HepG2 (cell line): Measurements from ENCODE around the gene SLC9A9. TPM values are rescaled to one million over a fixed set of nuclear protein-coding genes. Genes with fewer than 3 reads are reported as not detected.

Source experiments
- ATAC-seq: fragments of 200-7000 bp; cut with Tn5 transposase; 3 replicates; pipeline ENCODE4 v1.9.1; 2020; ENCODE audit warnings: mild to moderate bottlenecking, moderate library complexity
- BruUV-seq: library from RNA; stranded (reverse); fragments of 400-500 nt; replicated peaks from 2 replicates; lab custom pipeline; 2021; lab: Mats Ljungman, UMichigan
- CTCF ChIA-PET: fragments of 300-600 bp; formaldehyde crosslinking; extraction: SDS; loops from one replicate; lab custom pipeline; 2021; ENCODE audit warnings: low total read pairs, inconsistent platforms, low intra/inter-chr PET ratio; lab: Yijun Ruan, JAX
- POLR2A ChIA-PET: fragments of 350-600 bp; sonication (Branson Sonifier 250); formaldehyde crosslinking; loops from one replicate; lab custom pipeline; 2020; ENCODE audit warnings: antibody characterized with exemption, inconsistent platforms; lab: Yijun Ruan, JAX
- DNase-seq: peaks from one replicate; pipeline ENCODE4 v3.0.0-alpha.2; 2015; ENCODE audit warnings: low spot score
- FAIRE-seq: peaks from 3 replicates; lab custom pipeline; 2011; peaks lifted over from hg19 to GRCh38; lab: Jason Lieb, UNC
- H2AFZ ChIP-seq: one replicate; pipeline ENCODE4 v1.6.1; 2011; ENCODE audit warnings: low read length, inconsistent platforms
- H3K27ac ChIP-seq: fragments of 300-600 bp; 3 replicates; pipeline ENCODE4 v1.8.0; 2011; ENCODE audit warnings: mixed run types, mild to moderate bottlenecking, mixed read lengths, low read length, inconsistent platforms; ENCODE audit not compliant: insufficient read depth; ENCODE audit errors: extremely low read length
- H3K27me3 ChIP-seq, 2 experiments: fragments of 200-600 bp in 1 of 2; 2 replicates in 1 of 2; 3 replicates in 1 of 2; pipeline versions ENCODE4 v1.6.0 to v1.8.0; 2011; ENCODE audit warnings: low read length in 2 of 2, mild to moderate bottlenecking in 2 of 2, moderate library complexity in 2 of 2, inconsistent platforms in 1 of 2; ENCODE audit not compliant: insufficient read depth in 2 of 2, control insufficient read depth in 1 of 2
- H3K36me3 ChIP-seq, 2 experiments: fragments of 200-600 bp in 1 of 2; replicated peaks in 1 of 2; 2 replicates in 1 of 2; 3 replicates in 1 of 2; pipeline versions ENCODE4 v1.5.1 to v1.8.0; 2011; ENCODE audit warnings: low read length in 2 of 2, inconsistent platforms in 1 of 2; ENCODE audit not compliant: insufficient read depth in 2 of 2, control insufficient read depth in 1 of 2
- H3K4me1 ChIP-seq: 2 replicates; pipeline ENCODE4 v1.5.1; 2012; ENCODE audit warnings: low read length, inconsistent platforms; ENCODE audit not compliant: insufficient read depth
- H3K4me2 ChIP-seq: 2 replicates; pipeline ENCODE4 v1.6.0; 2011; ENCODE audit warnings: low read depth, low read length, inconsistent platforms
- H3K4me3 ChIP-seq, 3 experiments: fragments of 200-600 bp in 1 of 3; sonication (generic), shearing (Covaris generic) in 1 of 3; replicated peaks in 1 of 3; 2 replicates each; pipeline ENCODE4 v1.5.1; 2011 to 2016; ENCODE audit warnings: low read length in 3 of 3, inconsistent platforms in 2 of 3, low read depth in 2 of 3, mild to moderate bottlenecking in 2 of 3, control low read depth in 1 of 3, mixed read lengths in 1 of 3; ENCODE audit not compliant: insufficient read depth in 1 of 3
- H3K79me2 ChIP-seq: one replicate; pipeline ENCODE4 v1.6.1; 2011; ENCODE audit warnings: low read length, inconsistent platforms; ENCODE audit not compliant: insufficient read depth
- H3K9ac ChIP-seq: 2 replicates; pipeline ENCODE4 v1.6.0; 2011; ENCODE audit warnings: mild to moderate bottlenecking, low read depth, low read length, inconsistent platforms; ENCODE audit not compliant: insufficient read depth
- H3K9me3 ChIP-seq: 2 replicates; pipeline ENCODE4 v1.5.1; 2012; ENCODE audit warnings: mild to moderate bottlenecking, low read length
- H4K20me1 ChIP-seq: 2 replicates; pipeline ENCODE4 v1.6.0; 2011; ENCODE audit warnings: inconsistent platforms, mild to moderate bottlenecking, low read length, moderate library complexity; ENCODE audit not compliant: insufficient read depth
- CCDC6 ChIP-seq: sonication (generic); formaldehyde crosslinking; IDR thresholded peaks from 2 replicates; pipeline ENCODE4 v1.8.1; 2022; ENCODE audit warnings: mild to moderate bottlenecking, missing genetic modification reagents, moderate library complexity
- CHCHD3 ChIP-seq: sonication (generic); formaldehyde crosslinking; IDR thresholded peaks from 2 replicates; pipeline ENCODE4 v1.8.0; 2022; ENCODE audit warnings: mild to moderate bottlenecking, missing genetic modification reagents, moderate library complexity
- CREM ChIP-seq, 2 experiments: sonication (generic) in 1 of 2; formaldehyde crosslinking in 1 of 2; IDR thresholded peaks; 2 replicates each; pipeline versions ENCODE4 v1.4.0 to v1.6.1; 2016 to 2020; ENCODE audit warnings: antibody characterized with exemption in 1 of 2, mild to moderate bottlenecking in 1 of 2, missing genetic modification reagents in 1 of 2
- E2F1 ChIP-seq: sonication (generic); formaldehyde crosslinking; IDR thresholded peaks from 2 replicates; pipeline ENCODE4 v1.5.0; 2020; ENCODE audit warnings: missing genetic modification reagents
- MED13 ChIP-seq: sonication (generic); formaldehyde crosslinking; IDR thresholded peaks from 2 replicates; pipeline ENCODE4 v1.5.0; 2020; ENCODE audit warnings: missing genetic modification reagents
- PCBP2 ChIP-seq: fragments of 200-400 bp; formaldehyde crosslinking; optimal IDR thresholded peaks from 2 replicates; pipeline ENCODE3; 2018; ENCODE audit warnings: low read length, low read depth; ENCODE audit not compliant: poor library complexity, severe bottlenecking
- PITX1 ChIP-seq: sonication (generic); formaldehyde crosslinking; IDR thresholded peaks from 2 replicates; pipeline ENCODE4 v1.5.1; 2020; ENCODE audit warnings: mild to moderate bottlenecking, missing genetic modification reagents
- SAFB2 ChIP-seq: sonication (generic); formaldehyde crosslinking; IDR thresholded peaks from 2 replicates; pipeline ENCODE4 v1.5.1; 2020; ENCODE audit warnings: missing genetic modification reagents, low read depth, mild to moderate bottlenecking, borderline replicate concordance
- SRSF1 ChIP-seq: fragments of 200-400 bp; formaldehyde crosslinking; optimal IDR thresholded peaks from 2 replicates; pipeline ENCODE3; 2017; ENCODE audit warnings: mild to moderate bottlenecking, low read depth, low read length, moderate library complexity
- ZNF225 ChIP-seq: sonication (generic); formaldehyde crosslinking; IDR thresholded peaks from 2 replicates; pipeline ENCODE4 v1.4.0; 2020; ENCODE audit warnings: mild to moderate bottlenecking, missing genetic modification reagents
- ZNF460 ChIP-seq: sonication (generic); formaldehyde crosslinking; IDR thresholded peaks from 2 replicates; pipeline ENCODE4 v1.5.1; 2020; ENCODE audit warnings: missing genetic modification reagents, mild to moderate bottlenecking, borderline replicate concordance
- ZNF547 ChIP-seq: sonication (generic); formaldehyde crosslinking; IDR thresholded peaks from 2 replicates; pipeline ENCODE4 v1.5.1; 2020; ENCODE audit warnings: mild to moderate bottlenecking, missing genetic modification reagents
- ZNF549 ChIP-seq: sonication (generic); formaldehyde crosslinking; IDR thresholded peaks from 2 replicates; pipeline ENCODE4 v1.5.0; 2020; ENCODE audit warnings: missing genetic modification reagents
- whole genome bisulfite sequencing: methylation state at CpG from one replicate; pipeline ENCODE4 v1.1.6; 2017; ENCODE audit warnings: low lambda C conversion rate; 5-methylcytosine and 5-hydroxymethylcytosine counted together
- in situ Hi-C: cut with HindIII; loops from 2 replicates; pipeline ENCODE4 v1.10.0; 2017; ENCODE audit warnings: low pct_unique_long_range_greater_than_20kb; ENCODE audit not compliant: extremely low pct_ligation_motif_present
- intact Hi-C: fragments of 100-400 bp; cut with micrococcal nuclease; formaldehyde crosslinking; loops from one replicate; pipeline ENCODE4 v1.10.0; 2022; ENCODE audit not compliant: unreplicated experiment
- polyA plus RNA-seq, 8 experiments: library from polyadenylated mRNA; depleted of rRNA in 3 of 8; stranded (reverse) in 7 of 8; unstranded in 1 of 8; fragments of >200 nt; fragmentation: Illumina TruSeq in 4 of 8; extraction: Trizol in 4 of 8; gene quantifications; 2 replicates each; pipeline versions ENCODE4 v1.2.1 to v1.2.3, GENCODE V29; 2011 to 2016; ENCODE audit warnings: low read depth in 4 of 8, missing spikeins in 1 of 8, mixed read lengths in 1 of 8; ENCODE audit not compliant: insufficient read depth in 1 of 8
- total RNA-seq, 5 experiments: library from RNA; depleted of rRNA; stranded (reverse); fragments of >200 nt; fragmentation: Illumina TruSeq; extraction: Trizol; gene quantifications; 2 replicates each; pipeline ENCODE4 v1.2.3, GENCODE V29; 2016; ENCODE audit warnings: low read depth in 1 of 5
- TF ChIP-seq, protein P1 (sequence below): sonication (generic); formaldehyde crosslinking; IDR thresholded peaks from 2 replicates; pipeline ENCODE4 v1.4.0; 2020; ENCODE audit warnings: missing genetic modification reagents

SLC9A9 gene
- total and polyA plus RNA-seq, 2 of the 13 experiments (the other 11 are each of a cell fraction or from before 2014, with no cell fraction given) = not detected

DNA sequence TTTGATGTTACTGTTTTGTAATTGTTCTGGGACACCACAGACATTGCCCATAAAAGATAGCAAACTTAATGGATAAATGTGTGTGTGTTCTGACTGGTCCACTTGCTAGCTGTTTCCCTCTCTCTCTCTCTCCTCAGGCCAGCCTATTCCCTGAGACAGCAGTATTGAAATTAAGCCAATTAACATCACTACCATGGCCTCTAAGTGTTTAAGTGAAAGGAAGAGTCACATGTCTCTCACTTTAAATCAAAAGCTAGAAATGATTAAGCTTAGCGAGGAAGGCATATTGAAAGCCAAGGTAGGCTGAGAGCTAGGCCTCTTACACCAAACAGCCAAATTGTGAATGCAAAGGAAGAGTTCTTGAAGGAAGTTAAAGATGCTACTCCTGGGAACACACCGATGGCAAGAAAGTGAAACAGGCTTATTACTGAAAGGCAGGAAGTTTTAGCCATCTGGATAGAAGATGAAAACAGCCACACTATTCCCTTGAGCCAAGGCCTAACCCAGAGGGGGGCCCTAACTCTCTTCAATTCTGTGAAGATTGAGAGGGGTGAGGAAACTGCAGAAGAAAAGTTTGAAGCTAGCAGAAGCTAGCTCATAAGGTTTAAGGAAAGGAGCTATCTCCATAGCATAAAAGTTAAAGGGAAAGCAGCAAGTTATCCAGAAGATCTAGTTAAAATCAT is 433.6 kb downstream of the SLC9A9 start:
- H3K79me2 ChIP-seq = no peaks in the 10 kb centered on the region
- ChIA-PET POLR2A (no interaction called here), CTCF (no interaction called here)
- no peak for DNase-seq
- no peaks in the 10 kb centered on the region for H3K4me1 ChIP-seq
- H4K20me1 ChIP-seq = no peaks in the 10 kb centered on the region
- BruUV-seq = no TSS peak
- no peak for ATAC-seq
- in situ Hi-C loops = no loop called here
- no peak overlapping the region for H3K27ac ChIP-seq
- no peak overlapping the region for H3K4me3 ChIP-seq
- H3K4me2 ChIP-seq = no peak overlapping the region
- WGBS = 0% methylated on average over 2 of the region's 2 CpGs
- FAIRE-seq = no peak
- H2AFZ ChIP-seq = no peak overlapping the region
- no peak for TF ChIP-seq ZNF460 (CRISPR knock-in tag)
- TF ChIP-seq PCBP2 = no peak
- TF ChIP-seq CCDC6 (CRISPR knock-in tag) = no peak
- TF ChIP-seq PITX1 (CRISPR knock-in tag) = no peak
- no peak for TF ChIP-seq E2F1 (CRISPR knock-in tag)
- TF ChIP-seq CHCHD3 = no peak
- TF ChIP-seq SAFB2 (CRISPR knock-in tag) = no peak
- TF ChIP-seq, protein P1, sequence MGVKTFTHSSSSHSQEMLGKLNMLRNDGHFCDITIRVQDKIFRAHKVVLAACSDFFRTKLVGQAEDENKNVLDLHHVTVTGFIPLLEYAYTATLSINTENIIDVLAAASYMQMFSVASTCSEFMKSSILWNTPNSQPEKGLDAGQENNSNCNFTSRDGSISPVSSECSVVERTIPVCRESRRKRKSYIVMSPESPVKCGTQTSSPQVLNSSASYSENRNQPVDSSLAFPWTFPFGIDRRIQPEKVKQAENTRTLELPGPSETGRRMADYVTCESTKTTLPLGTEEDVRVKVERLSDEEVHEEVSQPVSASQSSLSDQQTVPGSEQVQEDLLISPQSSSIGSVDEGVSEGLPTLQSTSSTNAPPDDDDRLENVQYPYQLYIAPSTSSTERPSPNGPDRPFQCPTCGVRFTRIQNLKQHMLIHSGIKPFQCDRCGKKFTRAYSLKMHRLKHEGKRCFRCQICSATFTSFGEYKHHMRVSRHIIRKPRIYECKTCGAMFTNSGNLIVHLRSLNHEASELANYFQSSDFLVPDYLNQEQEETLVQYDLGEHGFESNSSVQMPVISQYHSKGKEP (CRISPR knock-in tag) = no peak
- TF ChIP-seq SRSF1 = no peak
- TF ChIP-seq ZNF549 (CRISPR knock-in tag) = no peak
- no peak for TF ChIP-seq ZNF225 (CRISPR knock-in tag)
- no peak for TF ChIP-seq CREM (IDR thresholded peaks at IDR 0.05)
- TF ChIP-seq CREM (CRISPR knock-in tag; IDR thresholded peaks at IDR 0.05) = no peak
- no peak for TF ChIP-seq MED13 (CRISPR knock-in tag)
- TF ChIP-seq ZNF547 (CRISPR knock-in tag) = no peak
- TF ChIP-seq, all 625 proteins: peak for 0
- intact Hi-C loops = no loop called here
- H3K9me3 ChIP-seq = no peaks in the 10 kb centered on the region
- no peak overlapping the region for H3K9ac ChIP-seq
- no peaks in the 10 kb centered on the region for H3K36me3 ChIP-seq
- no peaks in the 10 kb centered on the region for H3K27me3 ChIP-seq
